Measurements from ENCODE around the gene TAF5L. TPM values are rescaled to one million over a fixed set of nuclear protein-coding genes. Genes with fewer than 3 reads are reported as not detected.

TAF5L gene
- total and polyA plus RNA-seq, 2 of the 8 experiments (the other 6 are each of a cell fraction or from before 2014, with no cell fraction given), result 17.7 to 23.3 TPM

GRCh38 chr1:229648406-229648805 is 22.5 kb upstream of the TAF5L start (continued):
- no peak for TF ChIP-seq CTCF (IDR thresholded peaks at IDR 0.05; ENCODE audit: control extremely low read depth in 1 of 3, insufficient read depth in 1 of 3, low read depth in 1 of 3, low read length in 3 of 3)
